SK-N-SH treated with all-trans-retinoic acid at 6 μM for 48 hours (cell line): ENCODE results near the gene IDUA.

Experiments used
- ATAC-seq: fragments of 200-7000 bp; cut with Tn5 transposase; 3 replicates; pipeline ENCODE4 v1.9.1; 2020; ENCODE audit warnings: mild to moderate bottlenecking, moderate library complexity
- ARNTL ChIP-seq: fragments of 450-650 bp; formaldehyde crosslinking; IDR thresholded peaks from 2 replicates; pipeline ENCODE4 v1.5.0; 2020; ENCODE audit warnings: low read depth, mild to moderate bottlenecking, moderate library complexity, borderline replicate concordance
- BACH2 ChIP-seq: fragments of 250-450 bp; sonication (Bioruptor Pico); IDR thresholded peaks from 2 replicates; pipeline ENCODE4 v1.9.0; 2021; ENCODE audit warnings: mild to moderate bottlenecking, borderline replicate concordance
- CSDC2 ChIP-seq: fragments of 250-450 bp; sonication (Bioruptor Pico); IDR thresholded peaks from 2 replicates; pipeline ENCODE4 v1.5.0; 2020; ENCODE audit warnings: mild to moderate bottlenecking, moderate library complexity
- CSRNP3 ChIP-seq: fragments of 250-450 bp; sonication (Bioruptor Pico); IDR thresholded peaks from 2 replicates; pipeline ENCODE4 v1.5.1; 2021; ENCODE audit warnings: mild to moderate bottlenecking, moderate library complexity
- ESRRG ChIP-seq: fragments of 250-450 bp; sonication (Bioruptor Pico); IDR thresholded peaks from 2 replicates; pipeline ENCODE4 v1.6.1; 2021; ENCODE audit warnings: mild to moderate bottlenecking
- GLIS3 ChIP-seq: fragments of 250-450 bp; sonication (Bioruptor Pico); IDR thresholded peaks from 2 replicates; pipeline ENCODE4 v1.5.0; 2020; ENCODE audit warnings: mild to moderate bottlenecking, moderate library complexity
- ISL1 ChIP-seq: fragments of 250-450 bp; sonication (Bioruptor Pico); IDR thresholded peaks from 2 replicates; pipeline ENCODE4 v2.1.2; 2022; ENCODE audit warnings: mild to moderate bottlenecking, moderate library complexity
- OSR1 ChIP-seq: fragments of 250-450 bp; sonication (Bioruptor Pico); IDR thresholded peaks from 2 replicates; pipeline ENCODE4 v1.8.0; 2022; ENCODE audit warnings: moderate library complexity, mild to moderate bottlenecking, inconsistent platforms
- PPARA ChIP-seq: fragments of 250-450 bp; sonication (Bioruptor Pico); IDR thresholded peaks from 2 replicates; pipeline ENCODE4 v1.5.0; 2020; ENCODE audit warnings: mild to moderate bottlenecking, borderline replicate concordance
- RARB ChIP-seq: fragments of 250-450 bp; sonication (Bioruptor Pico); IDR thresholded peaks from 2 replicates; pipeline ENCODE4 v1.8.0; 2021; ENCODE audit warnings: mild to moderate bottlenecking, moderate library complexity
- SNAI2 ChIP-seq: fragments of 250-450 bp; sonication (Bioruptor Pico); IDR thresholded peaks from 2 replicates; pipeline ENCODE4 v1.5.0; 2020; ENCODE audit warnings: mild to moderate bottlenecking, moderate library complexity
- TCF4 ChIP-seq: fragments of 250-450 bp; sonication (Bioruptor Pico); IDR thresholded peaks from 2 replicates; pipeline ENCODE4 v1.8.0; 2021; ENCODE audit warnings: mild to moderate bottlenecking, moderate library complexity, borderline replicate concordance
- TOX ChIP-seq: fragments of 250-450 bp; sonication (Bioruptor Pico); IDR thresholded peaks from 2 replicates; pipeline ENCODE4 v1.8.0; 2021; ENCODE audit warnings: mild to moderate bottlenecking, moderate library complexity, borderline replicate concordance
- TSHZ2 ChIP-seq: fragments of 250-450 bp; sonication (Bioruptor Pico); IDR thresholded peaks from 2 replicates; pipeline ENCODE4 v1.5.0; 2020; ENCODE audit warnings: mild to moderate bottlenecking, moderate library complexity
- ZFP3 ChIP-seq: fragments of 250-450 bp; sonication (Bioruptor Pico); IDR thresholded peaks from 2 replicates; pipeline ENCODE4 v1.5.0; 2020; ENCODE audit warnings: mild to moderate bottlenecking, moderate library complexity
- ZFP30 ChIP-seq: fragments of 450-650 bp; formaldehyde crosslinking; IDR thresholded peaks from 2 replicates; pipeline ENCODE4 v1.5.0; 2022; ENCODE audit warnings: mild to moderate bottlenecking, moderate library complexity
- ZNF565 ChIP-seq: fragments of 450-650 bp; formaldehyde crosslinking; conservative IDR thresholded peaks from 2 replicates; pipeline ENCODE4 v1.5.0; 2020; ENCODE audit warnings: low read depth, mild to moderate bottlenecking, moderate library complexity
- ZNF70 ChIP-seq: fragments of 450-650 bp; formaldehyde crosslinking; IDR thresholded peaks from 2 replicates; pipeline ENCODE4 v1.5.0; 2020; ENCODE audit warnings: mild to moderate bottlenecking, moderate library complexity
- ZNF8 ChIP-seq: fragments of 450-650 bp; formaldehyde crosslinking; IDR thresholded peaks from 2 replicates; pipeline ENCODE4 v1.5.0; 2020; ENCODE audit warnings: mild to moderate bottlenecking, moderate library complexity
- TF ChIP-seq, protein P1 (sequence below): fragments of 250-450 bp; sonication (Bioruptor Pico); IDR thresholded peaks from 2 replicates; pipeline ENCODE4 v1.8.0; 2020; ENCODE audit warnings: mild to moderate bottlenecking, moderate library complexity, borderline replicate concordance

Gene IDUA

GRCh38 chr4:1047106-1047975, 60.5 kb downstream of the IDUA start:
- ATAC-seq, result no peak
- no peak for TF ChIP-seq ARNTL (CRISPR knock-in tag)
- no peak for TF ChIP-seq BACH2
- TF ChIP-seq ZFP30 (CRISPR knock-in tag), result no peak
- no peak for TF ChIP-seq CSRNP3 (CRISPR knock-in tag)
- TF ChIP-seq ISL1, result no peak
- TF ChIP-seq SNAI2 (CRISPR knock-in tag), result no peak
- no peak for TF ChIP-seq GLIS3
- TF ChIP-seq ZNF8 (CRISPR knock-in tag), result no peak
- TF ChIP-seq ESRRG (CRISPR knock-in tag), result no peak

DNA sequence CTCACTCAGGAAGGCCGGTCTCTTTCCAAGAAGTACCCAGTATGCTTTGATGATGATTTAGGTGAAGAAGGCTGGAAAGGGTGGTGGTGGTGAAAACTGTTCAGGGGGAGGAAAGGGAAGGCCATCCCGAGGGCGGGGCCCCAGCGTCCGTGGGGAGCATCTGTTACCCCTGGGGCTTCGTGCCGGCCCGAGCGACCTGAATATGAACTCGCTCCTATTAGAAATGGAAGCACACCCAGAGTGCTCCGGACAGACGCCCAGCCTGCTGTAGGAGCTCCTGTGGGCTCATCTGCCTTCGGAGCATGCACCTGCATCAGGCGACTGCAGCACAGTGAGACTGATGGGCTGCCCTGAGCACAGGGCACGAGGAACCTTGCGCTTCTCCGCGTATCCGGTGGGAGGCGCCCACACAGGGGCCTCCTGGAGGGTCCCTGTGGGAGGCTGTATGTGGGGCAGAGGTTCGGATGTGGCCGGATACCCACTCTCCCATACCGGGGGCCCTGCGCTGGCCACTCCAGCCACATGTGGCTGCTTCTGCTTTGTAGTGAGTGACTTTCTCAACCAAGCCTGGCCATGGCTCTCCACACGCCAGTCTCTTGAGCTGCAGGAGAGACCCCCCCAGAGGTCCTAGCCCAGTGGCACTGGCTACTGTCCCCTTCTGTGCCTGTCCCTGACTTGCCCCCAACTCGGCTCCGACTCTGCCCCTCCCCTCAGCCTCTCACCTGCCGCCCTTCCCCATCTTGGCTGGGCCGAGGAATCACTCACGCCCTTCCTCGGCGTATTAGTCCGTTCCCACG, 61.3 kb downstream of the IDUA start:
- no peak for ATAC-seq

DNA sequence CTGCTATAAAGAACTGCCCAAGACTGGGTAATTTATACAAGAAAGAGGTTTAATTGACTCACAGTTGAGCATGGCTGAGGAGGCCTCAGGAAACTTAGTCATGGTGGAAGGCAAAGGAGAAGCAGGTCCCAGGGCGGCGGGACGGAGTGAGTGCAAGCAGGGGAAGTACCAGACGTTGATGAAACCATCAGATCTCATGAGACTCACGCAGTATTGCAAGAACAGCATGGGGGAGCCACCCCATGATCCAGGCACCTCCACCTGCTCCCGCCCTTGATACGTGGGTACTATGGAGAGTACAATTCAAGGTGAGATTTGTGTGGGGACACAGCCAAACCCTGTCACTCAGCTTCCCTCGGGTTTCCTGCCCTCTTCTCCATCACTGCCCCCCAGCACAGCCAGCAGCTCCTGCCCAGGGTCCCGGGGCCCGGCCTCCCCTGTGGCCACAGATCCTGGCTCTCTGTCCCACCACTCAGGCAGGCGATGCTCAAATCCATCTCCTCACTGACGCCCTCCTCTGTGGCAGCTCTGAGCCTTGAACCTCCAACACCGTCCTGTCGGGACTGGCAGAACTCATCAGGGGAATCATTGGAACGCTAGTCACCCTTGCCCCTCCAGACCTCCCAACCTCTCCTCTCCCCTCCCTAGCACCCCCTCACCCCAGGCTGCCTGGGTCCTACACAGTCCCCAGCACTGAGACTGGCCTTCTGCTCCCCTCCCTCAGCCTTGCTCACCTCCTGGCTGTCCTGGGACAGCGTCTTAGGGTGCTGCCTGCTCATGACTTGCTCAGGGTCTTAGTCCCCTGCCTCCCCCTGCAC, 62.1 kb downstream of the IDUA start:
- no peak for ATAC-seq

More for the DNA sequence above, 61.3 kb downstream of the IDUA start:
- TF ChIP-seq ARNTL (CRISPR knock-in tag) (no peak), BACH2 (no peak), GLIS3 (no peak), CSDC2 (no peak), CSRNP3 (CRISPR knock-in tag) (no peak), ZFP3 (CRISPR knock-in tag) (no peak), SNAI2 (CRISPR knock-in tag) (no peak), ISL1 (no peak), ZNF8 (CRISPR knock-in tag) (no peak), OSR1 (CRISPR knock-in tag) (no peak)
- TF ChIP-seq, protein P1, sequence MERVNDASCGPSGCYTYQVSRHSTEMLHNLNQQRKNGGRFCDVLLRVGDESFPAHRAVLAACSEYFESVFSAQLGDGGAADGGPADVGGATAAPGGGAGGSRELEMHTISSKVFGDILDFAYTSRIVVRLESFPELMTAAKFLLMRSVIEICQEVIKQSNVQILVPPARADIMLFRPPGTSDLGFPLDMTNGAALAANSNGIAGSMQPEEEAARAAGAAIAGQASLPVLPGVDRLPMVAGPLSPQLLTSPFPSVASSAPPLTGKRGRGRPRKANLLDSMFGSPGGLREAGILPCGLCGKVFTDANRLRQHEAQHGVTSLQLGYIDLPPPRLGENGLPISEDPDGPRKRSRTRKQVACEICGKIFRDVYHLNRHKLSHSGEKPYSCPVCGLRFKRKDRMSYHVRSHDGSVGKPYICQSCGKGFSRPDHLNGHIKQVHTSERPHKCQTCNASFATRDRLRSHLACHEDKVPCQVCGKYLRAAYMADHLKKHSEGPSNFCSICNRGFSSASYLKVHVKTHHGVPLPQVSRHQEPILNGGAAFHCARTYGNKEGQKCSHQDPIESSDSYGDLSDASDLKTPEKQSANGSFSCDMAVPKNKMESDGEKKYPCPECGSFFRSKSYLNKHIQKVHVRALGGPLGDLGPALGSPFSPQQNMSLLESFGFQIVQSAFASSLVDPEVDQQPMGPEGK (CRISPR knock-in tag), result no peak
- TF ChIP-seq, all 23 proteins: peak for 0

GRCh38 chr4:1049591-1049905, 62.7 kb downstream of the IDUA start:
- ATAC-seq, result no peak
- TF ChIP-seq TCF4 (CRISPR knock-in tag) (no peak), ESRRG (CRISPR knock-in tag) (no peak), TSHZ2 (CRISPR knock-in tag) (no peak), SNAI2 (CRISPR knock-in tag) (no peak), CSDC2 (no peak), ZNF565 (CRISPR knock-in tag) (no peak), RARB (CRISPR knock-in tag) (no peak), BACH2 (no peak), ISL1 (no peak), ZNF70 (no peak), PPARA (CRISPR knock-in tag) (no peak), ZFP30 (CRISPR knock-in tag) (no peak), ZFP3 (CRISPR knock-in tag) (no peak), ARNTL (CRISPR knock-in tag) (no peak), ZNF8 (CRISPR knock-in tag) (no peak), CSRNP3 (CRISPR knock-in tag) (no peak), OSR1 (CRISPR knock-in tag) (no peak), TOX (CRISPR knock-in tag) (no peak)

More for the DNA sequence above, 62.1 kb downstream of the IDUA start:
- TF ChIP-seq RARB (CRISPR knock-in tag), result no peak
- no peak for TF ChIP-seq ARNTL (CRISPR knock-in tag)
- TF ChIP-seq ZNF8 (CRISPR knock-in tag), result no peak
- TF ChIP-seq TCF4 (CRISPR knock-in tag), result no peak
- TF ChIP-seq GLIS3, result no peak
- TF ChIP-seq, all 23 proteins: peak for 0
